ENCODE data around the gene DNAJB14. TPM values are rescaled to one million over a fixed set of nuclear protein-coding genes. Genes with fewer than 3 reads are reported as not detected.
A peak's percentile ranks its signal among the peaks of the same experiment; 100 is the strongest.

Gene DNAJB14
- total and polyA plus RNA-seq, 2 donors (not counting 1 experiment from before 2014, with no cell fraction given), result 14.4 to 64.9 TPM

GRCh38 chr4:99894161-99894997, 52.0 kb downstream of the DNAJB14 start, which contains the start of gene LAMTOR3:
TSS of gene LAMTOR3 (minus strand) at chr4:99894427. CDS start at chr4:99893963, 464 bp downstream.
- Histone ChIP-seq H3K36me3 (replicated peaks in 1 of 2; ENCODE audit: control extremely low read depth in 1 of 2, control insufficient read depth in 1 of 2, extremely low read depth in 1 of 2, insufficient read depth in 2 of 2, low read length in 1 of 2) (peaks cover 3 to 8% of the 10 kb centered on the region in 2 experiments), H3K27ac (ENCODE audit: low read length in 2 of 2) (peak within 1 kb of the TSS; percentile 74 to 97), H3K9ac (ENCODE audit: low read length) (peak within 1 kb of the TSS; percentile 89), H3K4me1 (ENCODE audit: control insufficient read depth in 2 of 2, insufficient read depth in 2 of 2, low read length in 2 of 2) (peaks cover 14 to 18% of the 10 kb centered on the region in 2 donors), H3K9me3 (ENCODE audit: control extremely low read depth in 1 of 3, control insufficient read depth in 2 of 3, insufficient read depth in 1 of 3, low read length in 2 of 3) (no peaks in the 10 kb centered on the region), H4K20me1 (ENCODE audit: control insufficient read depth, insufficient read depth, low read length, poor library complexity, severe bottlenecking) (no peaks in the 10 kb centered on the region), H3K27me3 (replicated peaks in 1 of 4; ENCODE audit: control extremely low read depth in 1 of 4, control insufficient read depth in 3 of 4, insufficient read depth in 4 of 4, low read length in 3 of 4) (no peaks in the 10 kb centered on the region), H3K79me2 (ENCODE audit: control insufficient read depth, insufficient read depth, low read length) (peaks cover 35% of the 10 kb centered on the region), H3K4me3 (ENCODE audit: control extremely low read depth in 1 of 5, extremely low read depth in 1 of 5, insufficient read depth in 1 of 5, low read depth in 2 of 5, low read length in 4 of 5) (peak within 1 kb of the TSS; percentile 32 to 94 (median 79)), H3K4me2 (replicated peaks; ENCODE audit: low read depth, low read length, poor library complexity, severe bottlenecking) (peak within 1 kb of the TSS; percentile 95), H2AFZ (ENCODE audit: insufficient read depth, low read depth, low read length, poor library complexity, severe bottlenecking) (peak within 1 kb of the TSS; percentile 85)
- ChIA-PET POLR2A (interaction anchor here (0.9 to 1.7 kb wide), 8 partner anchors 45 to 331 kb away, joined by 3 to 15 read pairs (median 4); partner anchors contain the start of genes DAPP1, DNAJB14, H2AZ1 and TRMT10A), CTCF (interaction anchor here (0.8 to 2.2 kb wide), 8 partner anchors 10 to 899 kb away, joined by 3 to 24 read pairs (median 6); partner anchors contain the start of genes DNAJB14, H2AZ1, METAP1 and TRMT10A)
- DNase-seq (peak; percentile 95), ATAC-seq (ENCODE audit: low read depth) (peak; percentile 97)
- intact Hi-C loops (cut with micrococcal nuclease), result loop anchor here (1.0 to 5.0 kb wide), 5 partner anchors 37 to 900 kb away; partner anchors contain the start of genes DAPP1 and METAP1
- Mint-ChIP-seq H3K27ac (peak within 1 kb of the TSS; percentile 95), H3K9me3 (ENCODE audit: insufficient read depth) (no peaks in the 10 kb centered on the region), H3K4me3 (peak within 1 kb of the TSS; percentile 98), H3K4me1 (peaks cover 32% of the 10 kb centered on the region), H3K27me3 (no peaks in the 10 kb centered on the region)
- TF ChIP-seq CTCF (IDR thresholded peaks at IDR 0.05) (no peak), EZH2 (IDR thresholded peaks at IDR 0.05; ENCODE audit: borderline replicate concordance, insufficient read depth, low read depth, low read length, poor library complexity, severe bottlenecking) (no peak)
- WGBS (ENCODE audit: insufficient coverage), result 0% methylated on average over 16 of the region's 40 CpGs
